K562 (cell line): ENCODE data around the gene MFSD6. TPM values are rescaled to one million over a fixed set of nuclear protein-coding genes. Genes with fewer than 3 reads are reported as not detected.

Experiments
- ATAC-seq: fragments of 200-7000 bp; cut with Tn5 transposase; 3 replicates; pipeline ENCODE4 v1.9.1; 2020; ENCODE audit warnings: moderate library complexity
- BruUV-seq: library from RNA; stranded (reverse); fragments of 400-500 nt; replicated peaks from 2 replicates; lab custom pipeline; 2021; lab: Mats Ljungman, UMichigan
- CTCF ChIA-PET: fragments of 300-600 bp; formaldehyde crosslinking; extraction: SDS; loops from one replicate; lab custom pipeline; 2021; ENCODE audit warnings: low intra/inter-chr PET ratio; lab: Yijun Ruan, JAX
- POLR2A ChIA-PET: fragments of 300-600, 350-650 bp; sonication (Branson Sonifier 250); formaldehyde crosslinking; extraction: SDS; loops from one replicate; lab custom pipeline; 2021; ENCODE audit warnings: antibody characterized with exemption, inconsistent platforms; lab: Yijun Ruan, JAX
- DNase-seq, 4 experiments: peaks; one replicate each; pipeline versions ENCODE4 v3.0.0 to v3.0.0-alpha.2; 2011 to 2018; ENCODE audit warnings: low spot score in 3 of 4, mixed read lengths in 3 of 4; ENCODE audit errors: extremely low read depth in 1 of 4
- FAIRE-seq: peaks from 2 replicates; lab custom pipeline; 2011; peaks lifted over from hg19 to GRCh38; lab: Jason Lieb, UNC
- H2AFZ ChIP-seq: 2 replicates; pipeline ENCODE4 v1.6.0; 2011; ENCODE audit warnings: low read depth, low read length, control low read depth, inconsistent platforms
- H3K27ac ChIP-seq: fragments of 200-600 bp; 3 replicates; pipeline ENCODE4 v1.8.0; 2011; ENCODE audit warnings: low read depth, mild to moderate bottlenecking, control low read depth, inconsistent platforms, low read length, moderate library complexity, mixed read lengths; ENCODE audit errors: extremely low read depth
- H3K27me3 ChIP-seq, 2 experiments: fragments of 300-600 bp in 1 of 2; 2 replicates in 1 of 2; 3 replicates in 1 of 2; pipeline versions ENCODE4 v1.6.0 to v1.8.0; 2011; ENCODE audit warnings: inconsistent platforms in 2 of 2, low read length in 2 of 2, mild to moderate bottlenecking in 1 of 2, mixed read lengths in 1 of 2, moderate library complexity in 1 of 2; ENCODE audit not compliant: control insufficient read depth in 2 of 2, insufficient read depth in 2 of 2
- H3K36me3 ChIP-seq: fragments of 300-600 bp; 3 replicates; pipeline ENCODE4 v1.8.0; 2011; ENCODE audit warnings: mild to moderate bottlenecking, low read length, inconsistent platforms; ENCODE audit not compliant: control insufficient read depth, insufficient read depth
- H3K4me1 ChIP-seq, 2 experiments: fragments of 200-600 bp in 1 of 2; replicated peaks in 1 of 2; 2 replicates in 1 of 2; 3 replicates in 1 of 2; pipeline versions ENCODE4 v1.5.1 to v1.8.0; 2011; ENCODE audit warnings: inconsistent platforms in 2 of 2, low read length in 2 of 2, mild to moderate bottlenecking in 1 of 2, mixed read lengths in 1 of 2, moderate library complexity in 1 of 2; ENCODE audit not compliant: control insufficient read depth in 2 of 2, insufficient read depth in 2 of 2
- H3K4me2 ChIP-seq: 2 replicates; pipeline ENCODE4 v1.6.1; 2011; ENCODE audit warnings: low read length, control low read depth, inconsistent platforms, mixed read lengths; ENCODE audit not compliant: insufficient read depth
- H3K4me3 ChIP-seq: fragments of 200-600 bp; sonication (generic), shearing (Covaris generic); 2 replicates; pipeline ENCODE4 v1.5.1; 2016; ENCODE audit warnings: control low read depth, inconsistent platforms
- H3K79me2 ChIP-seq: fragments of 200-600 bp; 3 replicates; pipeline ENCODE4 v1.8.0; 2011; ENCODE audit warnings: low read length, inconsistent platforms; ENCODE audit not compliant: control insufficient read depth, insufficient read depth
- H3K9ac ChIP-seq, 2 experiments: 2 replicates each; pipeline versions ENCODE4 v1.6.0 to v1.6.1; 2011; ENCODE audit warnings: low read depth in 2 of 2, low read length in 2 of 2, control low read depth in 1 of 2, inconsistent platforms in 1 of 2, mild to moderate bottlenecking in 1 of 2, mixed read lengths in 1 of 2; ENCODE audit not compliant: insufficient read depth in 1 of 2
- H3K9me1 ChIP-seq: one replicate; pipeline ENCODE4 v1.6.0; 2011; ENCODE audit warnings: inconsistent platforms, mild to moderate bottlenecking, low read length, moderate library complexity; ENCODE audit not compliant: control insufficient read depth, insufficient read depth
- H3K9me3 ChIP-seq: replicated peaks from 2 replicates; pipeline ENCODE4 v1.5.1; 2011; ENCODE audit warnings: low read depth, low read length, inconsistent platforms; ENCODE audit not compliant: control insufficient read depth, insufficient read depth
- H4K20me1 ChIP-seq: replicated peaks from 2 replicates; pipeline ENCODE4 v1.6.1; 2011; ENCODE audit warnings: low read length, inconsistent platforms, mixed read lengths; ENCODE audit not compliant: control insufficient read depth, insufficient read depth
- ARID1B ChIP-seq: fragments of 450-650 bp; IDR thresholded peaks from 2 replicates; pipeline ENCODE4 v1.6.1; 2016; ENCODE audit warnings: antibody characterized with exemption, mild to moderate bottlenecking, inconsistent platforms
- CEBPG ChIP-seq, 3 experiments: fragments of 200-800 bp in 1 of 3; sonication (Bioruptor generic) in 1 of 3; sonication (generic) in 1 of 3; formaldehyde crosslinking in 1 of 3; IDR thresholded peaks in 2 of 3; conservative IDR thresholded peaks in 1 of 3; 2 replicates each; pipeline versions ENCODE4 v1.6.1 to v1.8.0; 2016 to 2022; ENCODE audit warnings: missing compliant biosample characterization in 2 of 3, missing genetic modification characterization in 2 of 3, mild to moderate bottlenecking in 1 of 3, missing genetic modification reagents in 1 of 3
- CSDE1 ChIP-seq, 2 experiments: fragments of 450-650 bp; IDR thresholded peaks; 2 replicates each; pipeline ENCODE4 v1.6.1; 2016; ENCODE audit warnings: mild to moderate bottlenecking in 1 of 2
- FOXJ2 ChIP-seq: fragments of 200-800 bp; sonication (Bioruptor generic); IDR thresholded peaks from 2 replicates; pipeline ENCODE4 v1.6.1; 2016; ENCODE audit warnings: missing genetic modification characterization, missing compliant biosample characterization
- KAT8 ChIP-seq: fragments of 450-650 bp; IDR thresholded peaks from 2 replicates; pipeline ENCODE4 v1.6.1; 2016; ENCODE audit warnings: low read depth, mild to moderate bottlenecking
- MAFG ChIP-seq: fragments of 450-650 bp; conservative IDR thresholded peaks from 2 replicates; pipeline ENCODE4 v1.6.1; 2016; ENCODE audit warnings: missing genetic modification characterization, missing compliant biosample characterization
- RFX1 ChIP-seq: fragments of 450-650 bp; IDR thresholded peaks from 2 replicates; pipeline ENCODE4 v1.6.1; 2016; ENCODE audit warnings: mild to moderate bottlenecking, moderate library complexity
- SMARCB1 ChIP-seq: IDR thresholded peaks from 2 replicates; pipeline ENCODE4 v1.6.1; 2011; ENCODE audit warnings: improper control_type of control experiment, low read depth; ENCODE audit not compliant: insufficient read length
- SPI1 ChIP-seq: IDR thresholded peaks from 2 replicates; pipeline ENCODE4 v1.6.1; 2011; ENCODE audit warnings: low read depth, low read length, control low read depth, borderline replicate concordance
- WGBS: fragments of 100-300 bp; shearing (Covaris generic); methylation state at CpG from one replicate; pipeline ENCODE4 v1.1.6; 2016; ENCODE audit warnings: low coverage, mixed read lengths; ENCODE audit not compliant: insufficient coverage; ENCODE audit errors: missing lambda C conversion rate; 5-methylcytosine and 5-hydroxymethylcytosine counted together
- in situ Hi-C: fragments of 300-500 bp; cut with MboI; formaldehyde crosslinking; loops from 4 replicates; pipeline ENCODE4 v1.15.0; 2018; ENCODE audit warnings: inconsistent platforms, mixed read lengths
- intact Hi-C: fragments of 100-400 bp; cut with micrococcal nuclease; formaldehyde crosslinking; loops from 2 replicates; pipeline ENCODE4 v1.14.2; 2022
- polyA plus RNA-seq, 8 experiments: library from polyadenylated mRNA; depleted of rRNA in 4 of 8; stranded (reverse) in 5 of 8; unstranded in 3 of 8; fragments of >200 nt; fragmentation: Nextera tagmentation in 2 of 8; fragmentation: Illumina TruSeq in 1 of 8; extraction: Ambion mirVana in 2 of 8; extraction: Trizol in 1 of 8; gene quantifications; 2 replicates each; pipeline versions ENCODE4 v1.2.1 to v1.2.3, GENCODE V29; 2011 to 2014; ENCODE audit warnings: inconsistent platforms in 1 of 8, missing spikeins in 1 of 8
- total RNA-seq, 7 experiments: library from RNA; depleted of rRNA in 6 of 7; stranded (reverse); fragments of >200 nt in 6 of 7; fragmentation: Illumina TruSeq in 2 of 7; extraction: Trizol in 2 of 7; gene quantifications; 2 replicates each; pipeline versions ENCODE4 v1.2.1 to v1.2.3, GENCODE V29; 2011 to 2021; ENCODE audit warnings: low replicate concordance in 1 of 7
- TF ChIP-seq, protein P1 (sequence below), 3 experiments: fragments of 200-800 bp in 1 of 3; fragments of 250-450 bp in 1 of 3; fragments of 450-650 bp in 1 of 3; sonication (Bioruptor Pico) in 1 of 3; sonication (Bioruptor generic) in 1 of 3; formaldehyde crosslinking in 1 of 3; IDR thresholded peaks; 2 replicates each; pipeline versions ENCODE4 v1.6.1 to v1.8.0; 2016 to 2022; ENCODE audit warnings: mild to moderate bottlenecking in 2 of 3, missing genetic modification characterization in 2 of 3, missing compliant biosample characterization in 1 of 3, moderate library complexity in 1 of 3
- TF ChIP-seq, protein P2 (sequence below): IDR thresholded peaks from 2 replicates; pipeline ENCODE4 v1.6.1; 2016; ENCODE audit warnings: missing genetic modification characterization, missing compliant biosample characterization

The MFSD6 gene
- total and polyA plus RNA-seq, 9 of the 15 experiments (the other 6 are each of a cell fraction or from before 2014, with no cell fraction given), result 1.1 to 7.9 (median 4.4) TPM

- TF ChIP-seq, protein P1, sequence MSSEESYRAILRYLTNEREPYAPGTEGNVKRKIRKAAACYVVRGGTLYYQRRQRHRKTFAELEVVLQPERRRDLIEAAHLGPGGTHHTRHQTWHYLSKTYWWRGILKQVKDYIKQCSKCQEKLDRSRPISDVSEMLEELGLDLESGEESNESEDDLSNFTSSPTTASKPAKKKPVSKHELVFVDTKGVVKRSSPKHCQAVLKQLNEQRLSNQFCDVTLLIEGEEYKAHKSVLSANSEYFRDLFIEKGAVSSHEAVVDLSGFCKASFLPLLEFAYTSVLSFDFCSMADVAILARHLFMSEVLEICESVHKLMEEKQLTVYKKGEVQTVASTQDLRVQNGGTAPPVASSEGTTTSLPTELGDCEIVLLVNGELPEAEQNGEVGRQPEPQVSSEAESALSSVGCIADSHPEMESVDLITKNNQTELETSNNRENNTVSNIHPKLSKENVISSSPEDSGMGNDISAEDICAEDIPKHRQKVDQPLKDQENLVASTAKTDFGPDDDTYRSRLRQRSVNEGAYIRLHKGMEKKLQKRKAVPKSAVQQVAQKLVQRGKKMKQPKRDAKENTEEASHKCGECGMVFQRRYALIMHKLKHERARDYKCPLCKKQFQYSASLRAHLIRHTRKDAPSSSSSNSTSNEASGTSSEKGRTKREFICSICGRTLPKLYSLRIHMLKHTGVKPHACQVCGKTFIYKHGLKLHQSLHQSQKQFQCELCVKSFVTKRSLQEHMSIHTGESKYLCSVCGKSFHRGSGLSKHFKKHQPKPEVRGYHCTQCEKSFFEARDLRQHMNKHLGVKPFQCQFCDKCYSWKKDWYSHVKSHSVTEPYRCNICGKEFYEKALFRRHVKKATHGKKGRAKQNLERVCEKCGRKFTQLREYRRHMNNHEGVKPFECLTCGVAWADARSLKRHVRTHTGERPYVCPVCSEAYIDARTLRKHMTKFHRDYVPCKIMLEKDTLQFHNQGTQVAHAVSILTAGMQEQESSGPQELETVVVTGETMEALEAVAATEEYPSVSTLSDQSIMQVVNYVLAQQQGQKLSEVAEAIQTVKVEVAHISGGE (CRISPR knock-in tag; IDR thresholded peaks at IDR 0.05), result no peak
- peak; percentile 57 for TF ChIP-seq SMARCB1
- TF ChIP-seq MAFG, result peak; percentile 30
- no peak for TF ChIP-seq KAT8
- peak; percentile 51; the same call in 1 of the 2 replicates for TF ChIP-seq ARID1B
These were observed 56.9 kb downstream of the MFSD6 start (continued) for GRCh38 chr2:190465060-190465459.

DNA sequence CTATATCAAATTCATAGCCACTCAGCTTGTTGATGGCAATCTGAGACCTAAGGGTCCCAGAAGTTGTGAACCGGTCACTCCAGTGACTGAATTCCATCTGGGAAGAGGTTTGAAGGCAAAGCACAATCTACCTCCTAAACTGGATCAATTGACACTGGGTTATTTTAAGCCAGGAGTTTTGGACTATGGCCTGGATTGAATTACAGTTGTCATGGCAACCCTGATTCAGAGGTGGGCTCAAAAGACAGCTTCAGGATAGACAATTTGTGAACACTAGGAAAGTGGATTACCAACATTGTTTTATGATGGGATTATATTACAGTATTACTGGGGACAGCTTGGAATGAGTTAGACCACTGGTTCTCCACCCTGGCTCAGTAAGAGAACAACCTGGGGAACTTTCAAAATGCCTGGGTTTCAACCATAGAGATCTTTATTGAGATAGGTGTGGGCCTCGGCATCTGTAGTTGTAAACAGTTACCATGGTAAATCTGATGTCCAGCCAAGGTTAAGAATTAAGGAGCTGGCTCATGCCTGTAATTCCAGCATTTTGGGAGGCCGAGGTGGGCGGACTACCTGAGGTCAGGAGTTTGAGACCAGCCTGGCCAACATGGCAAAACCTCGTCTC is 58.8 kb downstream of the MFSD6 start:
- ATAC-seq (no peak), FAIRE-seq (no peak), DNase-seq (no peak)
- Histone ChIP-seq H3K9ac (no peak overlapping the region), H3K9me3 (peaks cover 3% of the 10 kb centered on the region; the same call in 1 of the 2 replicates), H3K36me3 (no peaks in the 10 kb centered on the region), H3K27me3 (no peaks in the 10 kb centered on the region), H3K9me1 (no peaks in the 10 kb centered on the region), H3K79me2 (no peaks in the 10 kb centered on the region; the same call in 2 of the 3 replicates), H2AFZ (no peak overlapping the region), H3K27ac (no peak overlapping the region), H3K4me3 (no peak overlapping the region), H4K20me1 (no peaks in the 10 kb centered on the region), H3K4me1 (peaks cover 16 to 58% of the 10 kb centered on the region in 2 experiments), H3K4me2 (no peak overlapping the region)
- in situ Hi-C loops, result no loop called here
- TF ChIP-seq RFX1, result peak; percentile 93
- TF ChIP-seq, protein P2, sequence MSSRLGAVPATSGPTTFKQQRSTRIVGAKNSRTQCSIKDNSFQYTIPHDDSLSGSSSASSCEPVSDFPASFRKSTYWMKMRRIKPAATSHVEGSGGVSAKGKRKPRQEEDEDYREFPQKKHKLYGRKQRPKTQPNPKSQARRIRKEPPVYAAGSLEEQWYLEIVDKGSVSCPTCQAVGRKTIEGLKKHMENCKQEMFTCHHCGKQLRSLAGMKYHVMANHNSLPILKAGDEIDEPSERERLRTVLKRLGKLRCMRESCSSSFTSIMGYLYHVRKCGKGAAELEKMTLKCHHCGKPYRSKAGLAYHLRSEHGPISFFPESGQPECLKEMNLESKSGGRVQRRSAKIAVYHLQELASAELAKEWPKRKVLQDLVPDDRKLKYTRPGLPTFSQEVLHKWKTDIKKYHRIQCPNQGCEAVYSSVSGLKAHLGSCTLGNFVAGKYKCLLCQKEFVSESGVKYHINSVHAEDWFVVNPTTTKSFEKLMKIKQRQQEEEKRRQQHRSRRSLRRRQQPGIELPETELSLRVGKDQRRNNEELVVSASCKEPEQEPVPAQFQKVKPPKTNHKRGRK, result no peak
- TF ChIP-seq FOXJ2 (tag), result peak; percentile 84
- peak in 1 of 2 experiments; percentile 39; a peak in 1 of 4 replicates for TF ChIP-seq CSDE1 (IDR thresholded peaks at IDR 0.05)
- no peak for TF ChIP-seq CEBPG (CRISPR knock-in tag; IDR thresholded peaks at IDR 0.05)
- TF ChIP-seq CEBPG (tag; conservative IDR thresholded peaks at IDR 0.05 in 1 of 2, IDR thresholded peaks at IDR 0.05 in 1 of 2), result no peak
- TF ChIP-seq SPI1, result no peak
- no TSS peak for BruUV-seq
- ChIA-PET CTCF (interaction anchor here (0.6 kb wide), 1 partner anchor 112 kb away, joined by 3 read pairs; no protein-coding TSS in a partner anchor), POLR2A (interaction anchor here (1.0 kb wide), 1 partner anchor 67 kb away, joined by 3 read pairs; no protein-coding TSS in a partner anchor)
- intact Hi-C loops, result loop anchor here (10.0 kb wide), 1 partner anchor 62 kb away; the partner anchor contains the start of gene MFSD6
- WGBS, result 55% methylated on average over 2 of the region's 5 CpGs
